Caco-2 (cell line): ENCODE data around the gene RPS27L. TPM values are rescaled to one million over a fixed set of nuclear protein-coding genes. Genes with fewer than 3 reads are reported as not detected.

ENCODE experiments used
- BruUV-seq: library from RNA; stranded (reverse); fragments of 400-500 nt; replicated peaks from 2 replicates; lab custom pipeline; 2021; lab: Mats Ljungman, UMichigan
- CTCF ChIA-PET: fragments of 300-600 bp; sonication (Branson Sonifier 250); formaldehyde crosslinking; loops from one replicate; lab custom pipeline; 2022; ENCODE audit warnings: antibody characterized with exemption; lab: Charles Lee
- POLR2A ChIA-PET: fragments of 300-600 bp; sonication (Branson Sonifier 250); formaldehyde crosslinking; loops from one replicate; lab custom pipeline; 2022; ENCODE audit warnings: antibody characterized with exemption; lab: Charles Lee
- DNase-seq, 2 experiments: peaks; one replicate each; pipeline versions ENCODE4 v3.0.0 to v3.0.0-alpha.2; 2020 to 2022
- H3K27me3 ChIP-seq: replicated peaks from 2 replicates; pipeline ENCODE4 v1.6.0; 2011; ENCODE audit warnings: low read length; ENCODE audit not compliant: control insufficient read depth, insufficient read depth
- H3K36me3 ChIP-seq: 2 replicates; pipeline ENCODE4 v1.5.1; 2011; ENCODE audit warnings: low read length; ENCODE audit not compliant: control insufficient read depth, insufficient read depth
- H3K4me1 ChIP-seq: fragments of 250-450 bp; sonication (Bioruptor Pico); 2 replicates; pipeline ENCODE4 v1.5.1; 2020; ENCODE audit warnings: mild to moderate bottlenecking
- H3K4me3 ChIP-seq: 2 replicates; pipeline ENCODE4 v1.5.1; 2011; ENCODE audit warnings: low read depth, mild to moderate bottlenecking, control low read depth, low read length
- H3K9me3 ChIP-seq: fragments of 250-450 bp; sonication (Bioruptor Pico); 2 replicates; pipeline ENCODE4 v1.5.1; 2020; ENCODE audit warnings: mild to moderate bottlenecking, moderate library complexity
- H3K27ac Mint-ChIP-seq: one replicate; pipeline ENCODE4 v1.8.0; 2022; ENCODE audit warnings: mixed read lengths; ENCODE audit not compliant: unreplicated experiment
- H3K27me3 Mint-ChIP-seq: one replicate; pipeline ENCODE4 v1.8.0; 2022; ENCODE audit warnings: mixed read lengths; ENCODE audit not compliant: insufficient read depth, unreplicated experiment
- H3K36me3 Mint-ChIP-seq: one replicate; pipeline ENCODE4 v1.8.0; 2022; ENCODE audit warnings: mild to moderate bottlenecking, mixed read lengths; ENCODE audit not compliant: insufficient read depth, unreplicated experiment
- H3K4me1 Mint-ChIP-seq: one replicate; pipeline ENCODE4 v1.8.0; 2022; ENCODE audit warnings: low read depth, mixed read lengths; ENCODE audit not compliant: unreplicated experiment
- H3K4me3 Mint-ChIP-seq: one replicate; pipeline ENCODE4 v1.8.0; 2022; ENCODE audit warnings: mild to moderate bottlenecking, moderate library complexity, mixed read lengths; ENCODE audit not compliant: unreplicated experiment
- H3K9me3 Mint-ChIP-seq: one replicate; pipeline ENCODE4 v1.8.0; 2022; ENCODE audit warnings: mixed read lengths; ENCODE audit not compliant: unreplicated experiment
- CTCF ChIP-seq, 2 experiments: fragments of 200-600 bp in 1 of 2; IDR thresholded peaks; 1 replicate in 1 of 2; 2 replicates in 1 of 2; pipeline versions ENCODE4 v1.5.1 to v1.8.0; 2011 to 2022; ENCODE audit warnings: antibody characterized with exemption in 1 of 2, control low read depth in 1 of 2, inconsistent platforms in 1 of 2, low read depth in 1 of 2, low read length in 1 of 2, mild to moderate bottlenecking in 1 of 2, moderate library complexity in 1 of 2; ENCODE audit not compliant: insufficient read depth in 1 of 2, severe bottlenecking in 1 of 2, unreplicated experiment in 1 of 2
- intact Hi-C: fragments of 100-400 bp; cut with micrococcal nuclease; formaldehyde crosslinking; loops from one replicate; pipeline ENCODE4 v1.10.0; 2022; ENCODE audit not compliant: unreplicated experiment
- total RNA-seq: library from RNA; stranded (reverse); gene quantifications from 2 replicates; pipeline ENCODE4 v1.2.3, GENCODE V29; 2022

The RPS27L gene
- total RNA-seq, 1 experiment from 2014 or later, result 73.0 TPM

GRCh38 chr15:63194880-63195568, 37.7 kb upstream of the RPS27L start:
- DNase-seq, result no peak
- Mint-ChIP-seq H3K36me3 (no peaks in the 10 kb centered on the region), H3K27ac (no peak overlapping the region), H3K4me3 (no peak overlapping the region), H3K9me3 (no peaks in the 10 kb centered on the region), H3K4me1 (peaks cover 16% of the 10 kb centered on the region), H3K27me3 (no peaks in the 10 kb centered on the region)
- H3K9me3 ChIP-seq, result no peaks in the 10 kb centered on the region
- intact Hi-C loops, result no loop called here
- no peak for TF ChIP-seq CTCF (IDR thresholded peaks at IDR 0.05; ENCODE audit: insufficient read depth in 1 of 2, low read depth in 1 of 2, low read length in 1 of 2, severe bottlenecking in 1 of 2, unreplicated experiment in 1 of 2)
- ChIA-PET CTCF (no interaction called here), POLR2A (no interaction called here)
- no TSS peak for BruUV-seq
- H3K27me3 ChIP-seq, result no peaks in the 10 kb centered on the region
- no peaks in the 10 kb centered on the region for H3K36me3 ChIP-seq
- 0 out of 2 replicates have a peak, but pooled peaks cover 7% of the 10 kb centered on the region for H3K4me1 ChIP-seq
- H3K4me3 ChIP-seq, result no peak overlapping the region

- no peak overlapping the region for H3K4me3 Mint-ChIP-seq
These were observed 37.0 kb upstream of the RPS27L start for GRCh38 chr15:63194302-63194701.

GRCh38 chr15:63192619-63193206, 35.4 kb upstream of the RPS27L start:
- TF ChIP-seq CTCF (IDR thresholded peaks at IDR 0.05; ENCODE audit: insufficient read depth in 1 of 2, low read depth in 1 of 2, low read length in 1 of 2, severe bottlenecking in 1 of 2, unreplicated experiment in 1 of 2), result no peak
- no peaks in the 10 kb centered on the region for H3K9me3 ChIP-seq
- BruUV-seq, result no TSS peak
- no peak overlapping the region for H3K27ac Mint-ChIP-seq
- no peaks in the 10 kb centered on the region for H3K36me3 ChIP-seq
- CTCF ChIA-PET, result no interaction called here
- DNase-seq, result no peak
- H3K4me1 ChIP-seq, result 0 out of 2 replicates have a peak, but pooled peaks cover 7% of the 10 kb centered on the region
- intact Hi-C loops, result no loop called here
- H3K9me3 Mint-ChIP-seq, result no peaks in the 10 kb centered on the region
- no peaks in the 10 kb centered on the region for H3K36me3 Mint-ChIP-seq
- H3K4me3 ChIP-seq, result no peak overlapping the region
- peaks cover 19% of the 10 kb centered on the region for H3K4me1 Mint-ChIP-seq
- POLR2A ChIA-PET, result no interaction called here
- no peak overlapping the region for H3K4me3 Mint-ChIP-seq
- H3K27me3 ChIP-seq, result no peaks in the 10 kb centered on the region
- no peaks in the 10 kb centered on the region for H3K27me3 Mint-ChIP-seq

More at GRCh38 chr15:63194302-63194701, 37.0 kb upstream of the RPS27L start:
- no peaks in the 10 kb centered on the region for H3K36me3 ChIP-seq
- Mint-ChIP-seq H3K36me3 (no peaks in the 10 kb centered on the region), H3K9me3 (no peaks in the 10 kb centered on the region), H3K4me1 (peaks cover 19% of the 10 kb centered on the region), H3K27ac (no peak overlapping the region), H3K27me3 (no peaks in the 10 kb centered on the region)
- no peak overlapping the region for H3K4me3 ChIP-seq
- TF ChIP-seq CTCF (IDR thresholded peaks at IDR 0.05; ENCODE audit: insufficient read depth in 1 of 2, low read depth in 1 of 2, low read length in 1 of 2, severe bottlenecking in 1 of 2, unreplicated experiment in 1 of 2), result no peak
- CTCF ChIA-PET, result no interaction called here
- no peaks in the 10 kb centered on the region for H3K9me3 ChIP-seq
- no peak for DNase-seq
- no peaks in the 10 kb centered on the region for H3K27me3 ChIP-seq
- intact Hi-C loops, result no loop called here
- POLR2A ChIA-PET, result no interaction called here
- 0 out of 2 replicates have a peak, but pooled peaks cover 7% of the 10 kb centered on the region for H3K4me1 ChIP-seq
- no TSS peak for BruUV-seq
